Stimulated activated CD8-positive, alpha-beta memory T cell treated with anti-CD3 and anti-CD28 coated beads, Interleukin-12 subunit alpha, Interleukin-12 subunit beta, amount 100 ng/mL, for 1 hour (primary cell): Measurements from ENCODE around the gene IL20RB.
"Not testable (repeated sequence)": the region's sequence is repeated elsewhere in the genome, so short reads cannot be mapped to it uniquely, and the experiment has no call there.

Source experiments
- DNase-seq: peaks from one replicate; pipeline ENCODE4 v3.0.0-alpha.2; 2020; ENCODE audit warnings: low read depth

The IL20RB gene

GRCh38 chr3:136946978-136947377 lies 10.8 kb upstream of the IL20RB start:
- DNase-seq: no peak

- no peak for DNase-seq
These were observed 10.3 kb upstream of the IL20RB start for GRCh38 chr3:136947477-136947876.

- DNase-seq: no peak
These were observed 8.6 kb upstream of the IL20RB start for GRCh38 chr3:136949146-136949545.

GRCh38 chr3:136949708-136950107 lies 8.1 kb upstream of the IL20RB start:
- no peak for DNase-seq

- DNase-seq: no peak
These were observed 7.2 kb upstream of the IL20RB start for GRCh38 chr3:136950623-136951022.

GRCh38 chr3:136952292-136952691 lies 5.5 kb upstream of the IL20RB start:
- DNase-seq: no peak

- DNase-seq: no peak
These were observed 3.5 kb upstream of the IL20RB start for GRCh38 chr3:136954251-136954650.

GRCh38 chr3:136954980-136955780 lies 2.6 kb upstream of the IL20RB start:
- DNase-seq: no peak

- no peak for DNase-seq
These were observed 2.0 kb upstream of the IL20RB start for GRCh38 chr3:136955813-136956212.

GRCh38 chr3:136956971-136957370 lies 812 bp upstream of the IL20RB start:
- DNase-seq: no peak

GRCh38 chr3:136958939-136959338 lies 1.2 kb downstream of the IL20RB start:
- no peak for DNase-seq

GRCh38 chr3:136959599-136959998 lies 1.8 kb downstream of the IL20RB start:
- DNase-seq: no peak

- DNase-seq: no peak
These were observed 3.4 kb downstream of the IL20RB start for GRCh38 chr3:136960838-136961836.

- no peak for DNase-seq
These were observed 5.1 kb downstream of the IL20RB start for GRCh38 chr3:136962927-136963326.

GRCh38 chr3:136969539-136969938 lies 11.8 kb downstream of the IL20RB start:
- not testable (repeated sequence) for DNase-seq

GRCh38 chr3:136973352-136973751 lies 15.6 kb downstream of the IL20RB start:
- DNase-seq: no peak

GRCh38 chr3:136974670-136975069 lies 16.9 kb downstream of the IL20RB start:
- no peak for DNase-seq

- no peak for DNase-seq
These were observed 21.4 kb downstream of the IL20RB start for GRCh38 chr3:136979204-136979603.

- DNase-seq: no peak
These were observed 21.9 kb downstream of the IL20RB start for GRCh38 chr3:136979684-136980083.

- DNase-seq: no peak
These were observed 24.2 kb downstream of the IL20RB start for GRCh38 chr3:136982033-136982432.

GRCh38 chr3:136982520-136983138 lies 24.8 kb downstream of the IL20RB start:
- no peak for DNase-seq

- DNase-seq: no peak
These were observed 27.1 kb downstream of the IL20RB start for GRCh38 chr3:136984837-136985236.
